ENCODE results near the gene MOB3B. TPM values are rescaled to one million over a fixed set of nuclear protein-coding genes. Genes with fewer than 3 reads are reported as not detected.
A peak's percentile ranks its signal among the peaks of the same experiment; 100 is the strongest.

Gene MOB3B
- total RNA-seq, 1 donor, result 0.43 TPM

DNA sequence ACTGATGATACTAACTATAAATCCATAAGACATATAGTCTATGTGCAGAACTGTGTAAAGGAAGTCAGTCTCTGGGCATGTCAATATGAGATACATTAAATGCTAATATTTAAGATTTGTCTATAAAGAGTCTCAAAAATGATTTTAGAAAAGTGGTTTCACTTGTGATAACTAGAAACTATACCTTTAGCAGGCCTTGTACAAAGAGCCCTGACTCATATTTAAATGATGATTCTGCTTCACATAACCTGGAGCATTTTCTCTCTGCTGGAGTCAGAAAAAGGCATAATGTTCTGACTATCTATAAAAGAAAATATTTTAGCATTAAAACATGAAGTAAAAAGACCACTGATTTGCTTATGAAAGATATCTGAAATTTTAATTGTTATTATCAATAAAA is 28.7 kb upstream of the MOB3B start:
- DNase-seq (ENCODE audit: low read depth), result no peak
- no peak overlapping the region for H3K4me3 ChIP-seq (ENCODE audit: low read depth, low read length)
- TF ChIP-seq, protein P1, sequence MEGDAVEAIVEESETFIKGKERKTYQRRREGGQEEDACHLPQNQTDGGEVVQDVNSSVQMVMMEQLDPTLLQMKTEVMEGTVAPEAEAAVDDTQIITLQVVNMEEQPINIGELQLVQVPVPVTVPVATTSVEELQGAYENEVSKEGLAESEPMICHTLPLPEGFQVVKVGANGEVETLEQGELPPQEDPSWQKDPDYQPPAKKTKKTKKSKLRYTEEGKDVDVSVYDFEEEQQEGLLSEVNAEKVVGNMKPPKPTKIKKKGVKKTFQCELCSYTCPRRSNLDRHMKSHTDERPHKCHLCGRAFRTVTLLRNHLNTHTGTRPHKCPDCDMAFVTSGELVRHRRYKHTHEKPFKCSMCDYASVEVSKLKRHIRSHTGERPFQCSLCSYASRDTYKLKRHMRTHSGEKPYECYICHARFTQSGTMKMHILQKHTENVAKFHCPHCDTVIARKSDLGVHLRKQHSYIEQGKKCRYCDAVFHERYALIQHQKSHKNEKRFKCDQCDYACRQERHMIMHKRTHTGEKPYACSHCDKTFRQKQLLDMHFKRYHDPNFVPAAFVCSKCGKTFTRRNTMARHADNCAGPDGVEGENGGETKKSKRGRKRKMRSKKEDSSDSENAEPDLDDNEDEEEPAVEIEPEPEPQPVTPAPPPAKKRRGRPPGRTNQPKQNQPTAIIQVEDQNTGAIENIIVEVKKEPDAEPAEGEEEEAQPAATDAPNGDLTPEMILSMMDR (IDR thresholded peaks at IDR 0.05; ENCODE audit: insufficient read depth, low read depth, low read length), result no peak

DNA sequence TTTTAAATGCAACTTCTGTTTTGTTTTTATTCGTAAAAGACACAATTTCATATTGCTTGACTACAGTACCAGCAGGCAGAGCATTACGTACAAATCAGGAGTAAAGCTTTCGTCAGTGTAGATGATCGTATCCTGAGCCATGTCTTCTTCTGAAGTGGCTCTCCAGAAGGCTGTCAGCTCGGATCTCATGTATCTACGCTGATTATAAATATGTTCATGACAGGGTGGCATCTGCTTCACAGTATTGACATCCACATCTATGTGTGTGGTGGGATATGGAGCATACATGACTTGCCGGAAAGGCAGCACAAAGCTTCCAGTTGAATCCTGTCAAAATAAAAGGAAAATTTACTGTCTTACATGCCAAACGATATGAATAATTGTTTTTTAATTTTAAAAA is 26.9 kb upstream of the MOB3B start:
- H3K4me3 ChIP-seq (ENCODE audit: low read depth, low read length), result no peak overlapping the region
- no peak for DNase-seq (ENCODE audit: low read depth)
- TF ChIP-seq, protein P1 (IDR thresholded peaks at IDR 0.05; ENCODE audit: insufficient read depth, low read depth, low read length), result no peak

DNA sequence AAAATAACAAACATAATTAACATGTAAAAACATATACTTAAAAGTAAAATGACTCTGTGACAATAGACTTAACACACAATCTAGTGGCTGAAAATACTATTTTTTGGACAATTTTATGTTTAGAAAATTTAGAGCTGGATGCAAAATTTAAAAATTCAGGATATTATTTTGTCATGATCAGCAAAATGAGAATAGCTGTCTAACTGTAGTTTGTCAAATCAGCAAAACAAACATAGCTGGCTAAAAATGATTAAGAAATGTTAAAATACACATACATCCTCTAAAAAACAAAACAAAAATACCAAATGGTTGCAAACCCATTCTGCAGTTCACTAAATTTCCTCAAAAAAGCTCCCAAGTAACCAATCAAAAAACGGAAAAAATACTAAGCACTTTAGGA is 25.1 kb upstream of the MOB3B start:
- TF ChIP-seq, protein P1 (IDR thresholded peaks at IDR 0.05; ENCODE audit: insufficient read depth, low read depth, low read length), result no peak
- DNase-seq (ENCODE audit: low read depth), result no peak
- H3K4me3 ChIP-seq (ENCODE audit: low read depth, low read length), result no peak overlapping the region

DNA sequence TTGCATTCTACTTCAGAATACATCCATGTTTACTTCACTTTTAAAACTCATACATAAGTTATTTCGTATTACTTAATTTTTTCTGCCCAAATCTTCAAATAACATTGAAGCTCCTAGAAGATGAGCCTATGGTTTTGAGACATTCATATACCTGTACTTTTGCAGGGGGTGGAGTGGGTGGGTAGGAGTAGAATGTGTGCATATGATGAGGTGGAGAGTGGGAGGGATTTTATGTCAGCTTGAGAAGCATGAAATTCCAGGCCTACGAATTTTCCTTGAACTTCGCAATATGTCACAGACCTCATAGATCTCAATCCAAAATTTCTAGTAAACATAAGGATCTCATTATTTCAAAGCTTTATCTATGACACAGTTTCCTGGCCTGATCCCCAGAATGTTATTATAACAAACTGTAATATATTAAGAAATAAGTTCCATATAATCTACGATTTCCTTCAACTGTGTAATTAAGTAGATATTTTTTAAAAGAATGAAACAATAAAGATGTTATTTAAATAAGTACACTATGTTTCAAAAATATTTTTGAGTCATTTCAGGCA is 19.7 kb upstream of the MOB3B start:
- TF ChIP-seq, protein P1 (IDR thresholded peaks at IDR 0.05; ENCODE audit: insufficient read depth, low read depth, low read length), result no peak
- DNase-seq (ENCODE audit: low read depth), result peak; percentile 44
- no peak overlapping the region for H3K4me3 ChIP-seq (ENCODE audit: low read depth, low read length)

DNA sequence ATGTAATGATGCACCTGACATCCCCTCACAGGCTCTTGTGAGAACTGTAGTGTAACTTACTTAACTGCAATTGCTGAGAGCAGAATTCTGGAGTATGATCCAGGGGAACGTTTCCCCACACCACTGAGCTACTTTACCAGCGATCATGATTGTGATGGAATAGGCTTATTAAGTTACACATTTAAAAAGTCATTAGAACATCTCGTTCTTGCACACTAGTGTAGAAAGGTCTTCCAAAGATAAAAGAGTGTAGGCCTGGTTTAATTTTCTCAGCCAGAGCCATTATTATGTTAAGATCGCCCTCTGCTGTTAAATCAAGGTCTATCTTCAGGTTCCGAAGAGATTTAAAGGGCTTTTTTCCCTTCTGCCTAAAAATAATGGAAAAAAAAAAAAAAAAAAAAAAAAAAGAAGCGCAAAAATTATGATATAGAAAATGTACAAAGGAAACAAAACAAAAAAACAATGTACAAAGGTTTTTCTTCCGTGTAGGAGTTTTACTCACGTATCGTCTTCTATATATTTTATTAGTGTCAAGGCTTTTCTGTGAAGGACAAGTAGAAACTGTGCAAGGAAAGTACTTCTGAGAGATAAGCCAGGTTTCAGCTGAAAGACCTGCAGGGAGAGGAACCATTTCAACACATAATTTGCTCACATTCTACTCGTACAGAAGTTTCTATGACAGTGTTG is 18.6 kb upstream of the MOB3B start:
- TF ChIP-seq, protein P1 (IDR thresholded peaks at IDR 0.05; ENCODE audit: insufficient read depth, low read depth, low read length), result peak; percentile 48
- peak; percentile 63 for DNase-seq (ENCODE audit: low read depth)
- H3K4me3 ChIP-seq (ENCODE audit: low read depth, low read length), result no peak overlapping the region

DNA sequence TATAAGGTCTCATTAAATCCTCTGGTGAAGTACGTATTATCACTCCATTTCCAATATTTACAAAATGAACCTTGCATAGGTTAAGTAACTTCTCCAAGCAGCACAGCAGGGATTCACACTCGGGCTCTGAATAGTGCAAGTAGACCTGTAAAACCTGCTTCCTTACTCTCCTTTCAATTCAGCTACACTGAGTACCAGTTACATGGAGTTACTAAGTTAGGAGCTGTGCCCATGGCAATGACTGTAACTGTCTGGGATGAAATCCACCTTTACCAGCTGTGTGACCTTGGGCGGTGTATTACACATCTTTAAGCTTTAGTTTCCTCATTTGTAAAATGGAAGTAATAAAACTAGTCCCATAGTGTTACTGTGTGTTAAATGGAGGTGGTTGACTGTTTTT is 15.9 kb upstream of the MOB3B start:
- TF ChIP-seq, protein P1 (IDR thresholded peaks at IDR 0.05; ENCODE audit: insufficient read depth, low read depth, low read length), result no peak
- no peak for DNase-seq (ENCODE audit: low read depth)
- no peak overlapping the region for H3K4me3 ChIP-seq (ENCODE audit: low read depth, low read length)

All from fibroblast of villous mesenchyme (primary cell).